Endothelial cell of umbilical vein (primary cell): ENCODE results near the gene DIP2C. TPM values are rescaled to one million over a fixed set of nuclear protein-coding genes. Genes with fewer than 3 reads are reported as not detected.
A peak's percentile ranks its signal among the peaks of the same experiment; 100 is the strongest.

Experiments used
- BruUV-seq: library from RNA; stranded (reverse); fragments of 400-500 nt; replicated peaks from 2 replicates; lab custom pipeline; 2021; lab: Mats Ljungman, UMichigan
- CTCF ChIA-PET: fragments of 300-600, 350-600 bp; sonication (Branson Sonifier 250); formaldehyde crosslinking; loops from one replicate; lab custom pipeline; 2021; ENCODE audit warnings: antibody characterized with exemption, inconsistent platforms; lab: Charles Lee
- POLR2A ChIA-PET: fragments of 300-600, 350-600 bp; sonication (Branson Sonifier 250); formaldehyde crosslinking; loops from one replicate; lab custom pipeline; 2021; ENCODE audit warnings: antibody characterized with exemption, inconsistent platforms; lab: Charles Lee
- DNase-seq: peaks from one replicate; pipeline ENCODE4 v3.0.0-alpha.2; 2011; ENCODE audit warnings: low read depth, low spot score
- FAIRE-seq: peaks from 2 replicates; lab custom pipeline; 2011; peaks lifted over from hg19 to GRCh38; lab: Jason Lieb, UNC
- H2AFZ ChIP-seq: 2 replicates; pipeline ENCODE4 v1.6.0; 2012; ENCODE audit warnings: low read depth, low read length, control low read depth, inconsistent platforms
- H3K27ac ChIP-seq: 2 replicates; pipeline ENCODE4 v1.5.1; 2011; ENCODE audit warnings: low read depth, mild to moderate bottlenecking, control low read depth, low read length, moderate library complexity; ENCODE audit not compliant: insufficient read depth
- H3K27me3 ChIP-seq, 2 experiments: 2 replicates each; pipeline versions ENCODE4 v1.6.0 to v1.6.1; 2011; ENCODE audit warnings: low read length in 2 of 2, mixed read lengths in 1 of 2; ENCODE audit not compliant: control insufficient read depth in 2 of 2, insufficient read depth in 2 of 2
- H3K36me3 ChIP-seq, 2 experiments: 2 replicates in 1 of 2; 3 replicates in 1 of 2; pipeline ENCODE4 v1.5.1; 2011; ENCODE audit warnings: low read length in 2 of 2, mild to moderate bottlenecking in 1 of 2, moderate library complexity in 1 of 2; ENCODE audit not compliant: control insufficient read depth in 2 of 2, insufficient read depth in 2 of 2; ENCODE audit errors: extremely low read depth in 1 of 2
- H3K4me1 ChIP-seq: 3 replicates; pipeline ENCODE4 v1.5.1; 2011; ENCODE audit warnings: mild to moderate bottlenecking, low read length; ENCODE audit not compliant: control insufficient read depth, insufficient read depth; ENCODE audit errors: extremely low read depth
- H3K4me2 ChIP-seq: 2 replicates; pipeline ENCODE4 v1.6.1; 2011; ENCODE audit warnings: low read length, control low read depth, mixed read lengths; ENCODE audit not compliant: insufficient read depth
- H3K4me3 ChIP-seq, 3 experiments: fragments of 200-600 bp in 1 of 3; sonication (generic), shearing (Covaris generic) in 1 of 3; replicated peaks in 1 of 3; 2 replicates each; pipeline ENCODE4 v1.5.1; 2011 to 2016; ENCODE audit warnings: control low read depth in 3 of 3, low read length in 3 of 3, mild to moderate bottlenecking in 2 of 3, inconsistent platforms in 1 of 3, low read depth in 1 of 3, moderate library complexity in 1 of 3; ENCODE audit not compliant: insufficient read depth in 1 of 3
- H3K79me2 ChIP-seq: 2 replicates; pipeline ENCODE4 v1.6.0; 2012; ENCODE audit warnings: low read length, inconsistent platforms; ENCODE audit not compliant: control insufficient read depth, insufficient read depth
- H3K9ac ChIP-seq: replicated peaks from 2 replicates; pipeline ENCODE3; 2011; ENCODE audit warnings: low read length, control low read depth; ENCODE audit not compliant: insufficient read depth; ENCODE audit errors: extremely low read depth
- H3K9me1 ChIP-seq: replicated peaks from 3 replicates; pipeline ENCODE4 v1.6.0; 2011; ENCODE audit warnings: mild to moderate bottlenecking, low read length; ENCODE audit not compliant: control insufficient read depth, insufficient read depth; ENCODE audit errors: extremely low read depth
- H3K9me3 ChIP-seq: replicated peaks from 2 replicates; pipeline ENCODE4 v1.5.1; 2012; ENCODE audit warnings: low read length, inconsistent platforms; ENCODE audit not compliant: control insufficient read depth, insufficient read depth
- H4K20me1 ChIP-seq: replicated peaks from 2 replicates; pipeline ENCODE3; 2011; ENCODE audit warnings: mild to moderate bottlenecking, low read length; ENCODE audit not compliant: control insufficient read depth, insufficient read depth; ENCODE audit errors: extremely low read depth
- EZH2 ChIP-seq: IDR thresholded peaks from 2 replicates; pipeline ENCODE4 v1.6.1; 2012; ENCODE audit warnings: borderline replicate concordance, low read depth, mild to moderate bottlenecking, moderate library complexity, low read length, inconsistent platforms; ENCODE audit not compliant: severe bottlenecking
- FOS ChIP-seq: IDR thresholded peaks from 2 replicates; pipeline ENCODE4 v1.6.1; 2011; ENCODE audit warnings: mild to moderate bottlenecking, low read length, moderate library complexity, borderline replicate concordance; ENCODE audit not compliant: insufficient read depth
- GATA2 ChIP-seq: IDR thresholded peaks from 2 replicates; pipeline ENCODE4 v1.7.0; 2011; ENCODE audit warnings: low read depth, mild to moderate bottlenecking, moderate library complexity, mixed read lengths, low read length; ENCODE audit not compliant: insufficient read length, insufficient read depth
- JUN ChIP-seq: IDR thresholded peaks from 2 replicates; pipeline ENCODE4 v1.6.1; 2011; ENCODE audit warnings: borderline replicate concordance, low read depth; ENCODE audit not compliant: insufficient read length, insufficient read depth
- POLR2A ChIP-seq: IDR thresholded peaks from 2 replicates; pipeline ENCODE4 v1.6.1; 2012; ENCODE audit warnings: low read depth, mild to moderate bottlenecking, control low read depth, low read length
- POLR2AphosphoS5 ChIP-seq: IDR thresholded peaks from 2 replicates; pipeline ENCODE4 v1.6.1; 2012; ENCODE audit warnings: low read depth, mild to moderate bottlenecking, control low read depth, low read length, moderate library complexity; ENCODE audit not compliant: insufficient read depth
- dilution Hi-C: fragments of 300-500 bp; cut with MboI; formaldehyde crosslinking; loops from one replicate; pipeline ENCODE4 v1.15.0; 2019; ENCODE audit warnings: low sequenced_read_pairs; ENCODE audit not compliant: extremely low pct_ligation_motif_present
- intact Hi-C: fragments of 100-400 bp; cut with micrococcal nuclease; formaldehyde crosslinking; loops from one replicate; pipeline ENCODE4 v1.10.0; 2022
- polyA plus RNA-seq, 4 experiments: library from polyadenylated mRNA; depleted of rRNA in 3 of 4; stranded (reverse) in 3 of 4; unstranded in 1 of 4; fragments of >200 nt; gene quantifications; 2 replicates each; pipeline versions ENCODE4 v1.2.1 to v1.2.3, GENCODE V29; 2011 to 2012; ENCODE audit warnings: missing spikeins in 1 of 4
- total RNA-seq: library from RNA; stranded (reverse); gene quantifications from 2 replicates; pipeline ENCODE4 v1.2.3, GENCODE V29; 2021
- TF ChIP-seq, protein P1 (sequence below), 2 donors: IDR thresholded peaks; 1 replicate in 1 of 2; 2 replicates in 1 of 2; pipeline ENCODE4 v1.5.1; 2011; ENCODE audit warnings: low read length in 2 of 2, mild to moderate bottlenecking in 2 of 2, moderate library complexity in 2 of 2, control low read depth in 1 of 2, inconsistent platforms in 1 of 2, low read depth in 1 of 2; ENCODE audit not compliant: insufficient read depth in 1 of 2; ENCODE audit errors: extremely low read depth in 1 of 2

The DIP2C gene
- total and polyA plus RNA-seq, 2 donors (not counting 3 experiments of a cell fraction or from before 2014, with no cell fraction given) = 3.6 to 10.7 TPM

DNA sequence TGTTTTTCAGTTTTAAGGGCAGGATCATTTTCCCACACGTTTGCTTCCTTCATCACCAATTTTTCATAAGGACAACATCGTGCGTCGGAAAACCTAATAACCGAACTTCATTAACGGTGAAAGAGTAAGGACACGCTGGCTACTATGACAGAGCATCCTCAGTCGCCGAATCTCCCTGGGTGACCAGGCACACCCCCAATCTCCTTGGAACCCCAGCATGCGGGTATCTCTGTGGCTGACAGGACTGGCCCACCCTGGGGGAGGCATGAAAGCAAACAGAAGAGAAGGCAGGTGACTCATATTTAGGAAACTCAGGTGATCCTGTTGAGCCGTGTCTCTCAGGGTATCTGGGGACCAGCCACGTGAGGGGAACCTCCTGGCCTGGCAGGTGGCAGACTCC is 134.2 kb downstream of the DIP2C start:
- no TSS peak for BruUV-seq
- no peak overlapping the region for H3K4me3 ChIP-seq
- H3K9me1 ChIP-seq = no peaks in the 10 kb centered on the region
- no peaks in the 10 kb centered on the region for H3K36me3 ChIP-seq
- H3K79me2 ChIP-seq = no peaks in the 10 kb centered on the region
- intact Hi-C loops (loop anchor here (2.0 kb wide), 1 partner anchor 44 kb away; no protein-coding TSS in a partner anchor), dilution Hi-C loops (no loop called here)
- H3K27me3 ChIP-seq = no peaks in the 10 kb centered on the region
- no peak overlapping the region for H3K27ac ChIP-seq
- no peak overlapping the region for H3K9ac ChIP-seq
- no peak overlapping the region for H2AFZ ChIP-seq
- no peak for DNase-seq
- peaks cover 13% of the 10 kb centered on the region for H3K4me1 ChIP-seq
- TF ChIP-seq POLR2A = no peak
- no peak for TF ChIP-seq FOS
- no peak for TF ChIP-seq EZH2
- TF ChIP-seq GATA2 = no peak
- no peak for TF ChIP-seq JUN
- POLR2A ChIA-PET = no interaction called here
- H4K20me1 ChIP-seq = peaks cover 2% of the 10 kb centered on the region
- CTCF ChIA-PET = no interaction called here
- FAIRE-seq = no peak
- no peaks in the 10 kb centered on the region for H3K9me3 ChIP-seq
- no peak overlapping the region for H3K4me2 ChIP-seq

DNA sequence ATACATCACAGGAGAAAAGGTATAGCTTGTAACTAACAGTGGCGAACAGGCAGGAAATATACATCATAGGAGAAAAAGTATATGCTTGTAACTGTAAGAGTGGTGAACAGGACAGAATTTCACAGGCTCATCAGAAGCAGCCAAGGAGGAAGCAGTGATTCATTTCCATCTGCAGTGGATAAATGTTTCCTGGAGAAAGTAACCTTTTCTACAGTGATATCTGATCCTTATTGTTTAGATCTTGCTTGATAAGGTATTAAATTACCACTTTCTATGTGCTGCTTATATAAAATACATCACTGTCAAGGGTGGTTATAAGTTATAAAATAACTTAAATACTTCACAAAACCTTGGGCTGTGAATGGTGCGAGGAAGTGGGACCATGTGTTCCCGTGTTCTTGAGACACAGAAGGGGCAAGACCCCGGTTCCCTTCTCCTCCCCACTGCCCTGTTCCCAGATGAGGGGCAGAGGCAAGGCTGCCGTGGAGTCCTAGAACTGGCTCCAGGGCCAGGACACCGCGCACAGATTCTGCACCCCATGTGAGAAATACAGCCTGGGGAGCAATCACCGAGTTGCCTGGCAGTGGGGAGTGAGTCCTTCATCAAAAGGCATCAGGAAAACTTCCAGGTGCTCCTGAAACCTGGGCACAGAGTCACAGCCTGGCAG is 135.2 kb downstream of the DIP2C start:
- Histone ChIP-seq H3K27me3 (no peaks in the 10 kb centered on the region), H3K4me1 (peaks cover 13% of the 10 kb centered on the region), H3K79me2 (no peaks in the 10 kb centered on the region), H2AFZ (no peak overlapping the region), H3K9ac (no peak overlapping the region), H3K27ac (no peak overlapping the region), H3K4me2 (peak overlapping the region; percentile 3), H3K36me3 (no peaks in the 10 kb centered on the region), H3K9me1 (no peaks in the 10 kb centered on the region), H3K4me3 (no peak overlapping the region), H3K9me3 (no peaks in the 10 kb centered on the region), H4K20me1 (peaks cover 2% of the 10 kb centered on the region)
- FAIRE-seq = peak; percentile 93
- CTCF ChIA-PET = interaction anchor here (0.8 kb wide), 1 partner anchor 43 kb away, joined by 3 read pairs; no protein-coding TSS in a partner anchor
- intact Hi-C loops (loop anchor here (2.0 kb wide), 1 partner anchor 44 kb away; no protein-coding TSS in a partner anchor), dilution Hi-C loops (no loop called here)
- peak; percentile 63 for DNase-seq
- TF ChIP-seq POLR2AphosphoS5 = no peak
- TF ChIP-seq JUN = peak; percentile 72
- TF ChIP-seq POLR2A = no peak
- peak; percentile 77 for TF ChIP-seq FOS
- TF ChIP-seq, protein P1, sequence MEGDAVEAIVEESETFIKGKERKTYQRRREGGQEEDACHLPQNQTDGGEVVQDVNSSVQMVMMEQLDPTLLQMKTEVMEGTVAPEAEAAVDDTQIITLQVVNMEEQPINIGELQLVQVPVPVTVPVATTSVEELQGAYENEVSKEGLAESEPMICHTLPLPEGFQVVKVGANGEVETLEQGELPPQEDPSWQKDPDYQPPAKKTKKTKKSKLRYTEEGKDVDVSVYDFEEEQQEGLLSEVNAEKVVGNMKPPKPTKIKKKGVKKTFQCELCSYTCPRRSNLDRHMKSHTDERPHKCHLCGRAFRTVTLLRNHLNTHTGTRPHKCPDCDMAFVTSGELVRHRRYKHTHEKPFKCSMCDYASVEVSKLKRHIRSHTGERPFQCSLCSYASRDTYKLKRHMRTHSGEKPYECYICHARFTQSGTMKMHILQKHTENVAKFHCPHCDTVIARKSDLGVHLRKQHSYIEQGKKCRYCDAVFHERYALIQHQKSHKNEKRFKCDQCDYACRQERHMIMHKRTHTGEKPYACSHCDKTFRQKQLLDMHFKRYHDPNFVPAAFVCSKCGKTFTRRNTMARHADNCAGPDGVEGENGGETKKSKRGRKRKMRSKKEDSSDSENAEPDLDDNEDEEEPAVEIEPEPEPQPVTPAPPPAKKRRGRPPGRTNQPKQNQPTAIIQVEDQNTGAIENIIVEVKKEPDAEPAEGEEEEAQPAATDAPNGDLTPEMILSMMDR (IDR thresholded peaks at IDR 0.05; ENCODE audit: extremely low read depth in 1 of 2, insufficient read depth in 1 of 2, low read depth in 1 of 2, low read length in 2 of 2) = no peak
- TF ChIP-seq GATA2 = peak; percentile 97
- POLR2A ChIA-PET = no interaction called here
- no TSS peak for BruUV-seq
